ENCODE measurements around the gene CCDC138.

CCDC138 gene

DNA sequence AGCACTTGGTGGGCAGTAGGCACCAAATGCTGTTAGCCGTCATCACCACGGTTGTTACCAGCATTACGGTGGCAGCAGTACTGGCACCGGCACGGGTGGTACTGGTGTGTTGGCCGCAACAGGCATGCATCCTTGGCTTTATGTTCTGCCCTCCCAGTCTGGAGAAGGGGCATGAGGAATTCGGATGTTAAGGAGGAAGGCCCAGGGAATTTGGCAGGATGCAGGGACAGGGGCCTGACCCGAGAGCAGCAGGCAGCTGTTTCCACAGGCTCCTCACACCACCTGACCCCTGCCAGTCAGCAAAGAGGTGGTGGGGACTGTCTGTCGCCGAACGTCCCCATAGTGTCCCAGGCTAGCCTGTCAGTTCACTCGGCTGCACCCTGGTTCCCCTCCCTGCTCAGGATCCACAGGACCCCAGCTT is 123.5 kb downstream of the CCDC138 start (continued):
- no peak for TF ChIP-seq TOX (CRISPR knock-in tag; IDR thresholded peaks at IDR 0.05; ENCODE audit: borderline replicate concordance)
- TF ChIP-seq OSR1 (CRISPR knock-in tag; IDR thresholded peaks at IDR 0.05), result no peak
- TF ChIP-seq CSDC2 (CRISPR knock-in tag; IDR thresholded peaks at IDR 0.05), result no peak
- TF ChIP-seq ZNF565 (CRISPR knock-in tag; conservative IDR thresholded peaks at IDR 0.05; ENCODE audit: low read depth), result no peak
- TF ChIP-seq RARB (CRISPR knock-in tag; IDR thresholded peaks at IDR 0.05), result no peak
- TF ChIP-seq ARNTL (CRISPR knock-in tag; IDR thresholded peaks at IDR 0.05; ENCODE audit: borderline replicate concordance, low read depth), result no peak
- no peak for TF ChIP-seq ZFP30 (CRISPR knock-in tag; IDR thresholded peaks at IDR 0.05)
- TF ChIP-seq, protein P1, sequence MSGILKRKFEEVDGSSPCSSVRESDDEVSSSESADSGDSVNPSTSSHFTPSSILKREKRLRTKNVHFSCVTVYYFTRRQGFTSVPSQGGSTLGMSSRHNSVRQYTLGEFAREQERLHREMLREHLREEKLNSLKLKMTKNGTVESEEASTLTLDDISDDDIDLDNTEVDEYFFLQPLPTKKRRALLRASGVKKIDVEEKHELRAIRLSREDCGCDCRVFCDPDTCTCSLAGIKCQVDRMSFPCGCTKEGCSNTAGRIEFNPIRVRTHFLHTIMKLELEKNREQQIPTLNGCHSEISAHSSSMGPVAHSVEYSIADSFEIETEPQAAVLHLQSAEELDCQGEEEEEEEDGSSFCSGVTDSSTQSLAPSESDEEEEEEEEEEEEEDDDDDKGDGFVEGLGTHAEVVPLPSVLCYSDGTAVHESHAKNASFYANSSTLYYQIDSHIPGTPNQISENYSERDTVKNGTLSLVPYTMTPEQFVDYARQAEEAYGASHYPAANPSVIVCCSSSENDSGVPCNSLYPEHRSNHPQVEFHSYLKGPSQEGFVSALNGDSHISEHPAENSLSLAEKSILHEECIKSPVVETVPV (CRISPR knock-in tag; IDR thresholded peaks at IDR 0.05), result no peak
- no peak for TF ChIP-seq GLIS3 (CRISPR knock-in tag; IDR thresholded peaks at IDR 0.05)

DNA sequence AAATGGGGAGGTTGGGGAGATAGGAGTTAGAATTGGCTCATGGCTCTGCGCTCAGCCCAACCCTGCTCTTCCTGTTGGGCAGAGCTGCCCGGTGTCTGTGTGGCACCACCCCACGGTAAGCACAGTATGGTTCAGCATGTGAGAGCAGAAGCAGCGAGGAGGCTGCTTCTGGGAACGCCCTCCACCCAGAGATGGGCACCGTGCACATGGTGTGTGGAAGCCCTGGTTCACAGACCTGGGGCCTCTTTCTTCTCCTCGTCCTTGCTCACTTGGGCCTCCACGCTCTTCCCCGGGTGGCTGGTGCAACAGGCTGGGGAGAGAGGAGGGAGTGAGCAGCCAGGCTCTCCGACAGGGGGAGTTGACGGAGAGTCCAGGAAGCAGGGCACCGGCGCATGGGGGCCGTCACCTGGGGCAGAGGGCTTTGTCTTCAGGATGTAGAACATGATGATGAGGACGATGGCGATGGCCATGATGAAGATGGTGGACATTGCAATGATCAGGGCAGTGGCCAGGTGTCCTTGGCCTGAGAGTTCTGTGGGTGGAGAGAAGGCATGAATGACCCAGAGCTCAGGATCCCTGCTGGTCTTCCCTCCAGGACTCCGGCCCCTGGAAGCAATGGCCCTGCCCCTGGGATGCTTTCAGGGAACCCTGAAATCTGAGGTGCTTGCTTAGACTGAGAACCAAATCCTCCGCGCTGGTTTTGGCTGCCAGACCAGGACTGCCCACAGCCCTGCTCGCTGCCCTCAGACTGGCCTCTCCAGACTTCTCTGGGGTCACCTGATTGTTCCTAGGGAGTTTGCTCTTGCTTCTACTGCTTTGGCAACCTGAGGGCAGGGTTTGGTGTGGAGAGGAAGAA is 124.2 kb downstream of the CCDC138 start:
- TF ChIP-seq ARNTL (CRISPR knock-in tag; IDR thresholded peaks at IDR 0.05; ENCODE audit: borderline replicate concordance, low read depth), result no peak
- TF ChIP-seq, protein P2, sequence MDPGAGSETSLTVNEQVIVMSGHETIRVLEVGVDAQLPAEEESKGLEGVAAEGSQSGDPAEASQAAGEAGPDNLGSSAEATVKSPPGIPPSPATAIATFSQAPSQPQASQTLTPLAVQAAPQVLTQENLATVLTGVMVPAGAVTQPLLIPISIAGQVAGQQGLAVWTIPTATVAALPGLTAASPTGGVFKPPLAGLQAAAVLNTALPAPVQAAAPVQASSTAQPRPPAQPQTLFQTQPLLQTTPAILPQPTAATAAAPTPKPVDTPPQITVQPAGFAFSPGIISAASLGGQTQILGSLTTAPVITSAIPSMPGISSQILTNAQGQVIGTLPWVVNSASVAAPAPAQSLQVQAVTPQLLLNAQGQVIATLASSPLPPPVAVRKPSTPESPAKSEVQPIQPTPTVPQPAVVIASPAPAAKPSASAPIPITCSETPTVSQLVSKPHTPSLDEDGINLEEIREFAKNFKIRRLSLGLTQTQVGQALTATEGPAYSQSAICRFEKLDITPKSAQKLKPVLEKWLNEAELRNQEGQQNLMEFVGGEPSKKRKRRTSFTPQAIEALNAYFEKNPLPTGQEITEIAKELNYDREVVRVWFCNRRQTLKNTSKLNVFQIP (CRISPR knock-in tag; IDR thresholded peaks at IDR 0.05; ENCODE audit: borderline replicate concordance, low read depth), result no peak
- TF ChIP-seq ZNF8 (CRISPR knock-in tag; IDR thresholded peaks at IDR 0.05), result no peak
- TF ChIP-seq ZFP30 (CRISPR knock-in tag; IDR thresholded peaks at IDR 0.05), result no peak
- no peak for ATAC-seq

DNA sequence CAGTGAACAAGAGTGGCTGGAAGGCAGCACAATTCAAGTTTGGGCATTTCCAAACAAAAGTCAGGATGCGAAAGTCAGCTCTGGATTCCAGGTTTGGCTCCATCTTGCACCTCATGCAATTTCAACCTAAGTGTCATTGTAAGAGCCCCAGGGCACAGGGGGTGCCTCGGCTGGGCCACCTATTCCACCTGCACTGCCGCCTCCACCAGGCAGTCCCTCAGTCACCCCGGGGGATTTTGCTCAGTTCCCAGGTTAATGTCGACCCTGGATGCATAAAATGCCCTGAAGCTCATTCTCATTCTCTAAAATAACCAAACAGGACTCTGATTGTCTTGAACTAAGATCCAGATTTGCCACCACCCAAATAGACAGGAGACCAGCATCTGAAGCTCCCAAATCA is 124.8 kb downstream of the CCDC138 start:
- TF ChIP-seq, protein P3, sequence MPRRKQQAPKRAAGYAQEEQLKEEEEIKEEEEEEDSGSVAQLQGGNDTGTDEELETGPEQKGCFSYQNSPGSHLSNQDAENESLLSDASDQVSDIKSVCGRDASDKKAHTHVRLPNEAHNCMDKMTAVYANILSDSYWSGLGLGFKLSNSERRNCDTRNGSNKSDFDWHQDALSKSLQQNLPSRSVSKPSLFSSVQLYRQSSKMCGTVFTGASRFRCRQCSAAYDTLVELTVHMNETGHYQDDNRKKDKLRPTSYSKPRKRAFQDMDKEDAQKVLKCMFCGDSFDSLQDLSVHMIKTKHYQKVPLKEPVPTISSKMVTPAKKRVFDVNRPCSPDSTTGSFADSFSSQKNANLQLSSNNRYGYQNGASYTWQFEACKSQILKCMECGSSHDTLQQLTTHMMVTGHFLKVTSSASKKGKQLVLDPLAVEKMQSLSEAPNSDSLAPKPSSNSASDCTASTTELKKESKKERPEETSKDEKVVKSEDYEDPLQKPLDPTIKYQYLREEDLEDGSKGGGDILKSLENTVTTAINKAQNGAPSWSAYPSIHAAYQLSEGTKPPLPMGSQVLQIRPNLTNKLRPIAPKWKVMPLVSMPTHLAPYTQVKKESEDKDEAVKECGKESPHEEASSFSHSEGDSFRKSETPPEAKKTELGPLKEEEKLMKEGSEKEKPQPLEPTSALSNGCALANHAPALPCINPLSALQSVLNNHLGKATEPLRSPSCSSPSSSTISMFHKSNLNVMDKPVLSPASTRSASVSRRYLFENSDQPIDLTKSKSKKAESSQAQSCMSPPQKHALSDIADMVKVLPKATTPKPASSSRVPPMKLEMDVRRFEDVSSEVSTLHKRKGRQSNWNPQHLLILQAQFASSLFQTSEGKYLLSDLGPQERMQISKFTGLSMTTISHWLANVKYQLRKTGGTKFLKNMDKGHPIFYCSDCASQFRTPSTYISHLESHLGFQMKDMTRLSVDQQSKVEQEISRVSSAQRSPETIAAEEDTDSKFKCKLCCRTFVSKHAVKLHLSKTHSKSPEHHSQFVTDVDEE (CRISPR knock-in tag; IDR thresholded peaks at IDR 0.05), result no peak
- TF ChIP-seq TCF4 (CRISPR knock-in tag; IDR thresholded peaks at IDR 0.05; ENCODE audit: borderline replicate concordance), result no peak
- TF ChIP-seq ZC3H10 (CRISPR knock-in tag; IDR thresholded peaks at IDR 0.05), result no peak
- TF ChIP-seq, protein P1 (CRISPR knock-in tag; IDR thresholded peaks at IDR 0.05), result no peak
- no peak for TF ChIP-seq TOX (CRISPR knock-in tag; IDR thresholded peaks at IDR 0.05; ENCODE audit: borderline replicate concordance)
- TF ChIP-seq, protein P2 (CRISPR knock-in tag; IDR thresholded peaks at IDR 0.05; ENCODE audit: borderline replicate concordance, low read depth), result no peak
- TF ChIP-seq, protein P4, sequence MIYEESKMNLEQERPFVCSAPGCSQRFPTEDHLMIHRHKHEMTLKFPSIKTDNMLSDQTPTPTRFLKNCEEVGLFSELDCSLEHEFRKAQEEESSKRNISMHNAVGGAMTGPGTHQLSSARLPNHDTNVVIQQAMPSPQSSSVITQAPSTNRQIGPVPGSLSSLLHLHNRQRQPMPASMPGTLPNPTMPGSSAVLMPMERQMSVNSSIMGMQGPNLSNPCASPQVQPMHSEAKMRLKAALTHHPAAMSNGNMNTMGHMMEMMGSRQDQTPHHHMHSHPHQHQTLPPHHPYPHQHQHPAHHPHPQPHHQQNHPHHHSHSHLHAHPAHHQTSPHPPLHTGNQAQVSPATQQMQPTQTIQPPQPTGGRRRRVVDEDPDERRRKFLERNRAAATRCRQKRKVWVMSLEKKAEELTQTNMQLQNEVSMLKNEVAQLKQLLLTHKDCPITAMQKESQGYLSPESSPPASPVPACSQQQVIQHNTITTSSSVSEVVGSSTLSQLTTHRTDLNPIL (CRISPR knock-in tag; IDR thresholded peaks at IDR 0.05; ENCODE audit: low read depth), result no peak
- TF ChIP-seq BACH2 (CRISPR knock-in tag; IDR thresholded peaks at IDR 0.05; ENCODE audit: borderline replicate concordance), result no peak
- no peak for TF ChIP-seq CSDC2 (CRISPR knock-in tag; IDR thresholded peaks at IDR 0.05)
- TF ChIP-seq ESRRG (CRISPR knock-in tag; IDR thresholded peaks at IDR 0.05), result no peak

More for the DNA sequence above, 124.8 kb downstream of the CCDC138 start:
- ATAC-seq, result no peak

All from SK-N-SH treated with all-trans-retinoic acid at 6 μM for 48 hours (cell line).